HG03135 (cell line): ENCODE results near the gene GPC5.
"Not testable (repeated sequence)": the region's sequence is repeated elsewhere in the genome, so short reads cannot be mapped to it uniquely, and the experiment has no call there.

Source experiments
- ATAC-seq: cut with Tn5 transposase; IDR thresholded peaks from one replicate; pipeline ENCODE4 v1.9.1; 2021; ENCODE audit warnings: mild to moderate bottlenecking, moderate library complexity; ENCODE audit not compliant: unreplicated experiment

GPC5 gene

DNA sequence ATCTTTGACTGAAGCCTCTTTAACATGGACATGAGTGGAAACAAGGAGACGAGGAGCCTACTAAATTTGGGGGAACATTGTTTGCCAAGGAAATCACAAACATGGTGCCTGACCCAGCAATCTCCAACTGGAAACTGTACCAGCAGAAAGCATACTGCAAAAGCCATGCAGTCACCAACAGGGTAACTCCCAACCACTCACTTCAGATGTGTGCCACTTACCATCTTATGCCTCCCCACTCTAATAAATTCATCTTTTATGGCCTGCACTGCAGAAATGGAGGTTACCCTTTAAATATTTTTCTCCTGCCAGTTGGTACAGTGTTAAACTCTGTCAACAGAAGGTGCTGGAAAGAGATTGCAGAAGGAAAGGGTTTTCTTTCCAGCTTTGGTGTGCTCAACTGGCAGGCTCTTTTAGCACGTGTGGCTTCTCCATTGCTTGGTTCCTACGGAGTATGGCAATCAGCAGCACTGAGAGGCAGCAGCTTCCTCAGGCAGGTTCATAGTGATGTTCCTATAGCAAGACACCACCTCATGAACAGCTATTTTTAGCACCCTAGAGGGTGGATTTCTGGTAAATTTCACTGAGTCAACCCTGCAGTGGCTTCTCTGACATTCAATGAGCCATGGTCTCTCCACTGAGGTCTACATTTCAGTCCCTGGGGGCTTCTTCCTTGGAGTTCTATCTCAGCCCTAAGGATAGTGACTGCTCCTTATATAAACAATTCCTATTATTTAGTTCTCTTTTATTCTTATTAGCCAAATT lies 29.6 kb upstream of the GPC5 start:
- ATAC-seq, result no peak

DNA sequence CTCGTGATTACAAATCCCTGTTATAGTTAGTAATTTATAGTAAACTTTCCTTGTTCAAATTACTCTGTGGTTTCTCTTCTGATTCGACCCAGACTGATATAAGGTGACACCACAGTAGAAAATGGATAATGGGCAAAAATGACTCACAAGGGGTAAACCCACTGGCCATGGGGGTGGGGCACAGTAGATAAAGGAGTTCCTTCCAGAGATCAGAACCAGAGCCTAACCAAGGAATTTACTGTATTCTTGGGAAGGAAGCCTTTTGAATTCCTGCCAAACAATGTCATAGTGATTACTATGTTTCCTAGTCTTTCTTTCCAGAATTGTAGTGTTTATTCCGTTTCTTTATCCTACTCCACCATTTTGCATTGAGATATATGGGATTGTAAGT lies 29.0 kb upstream of the GPC5 start:
- no peak for ATAC-seq

DNA sequence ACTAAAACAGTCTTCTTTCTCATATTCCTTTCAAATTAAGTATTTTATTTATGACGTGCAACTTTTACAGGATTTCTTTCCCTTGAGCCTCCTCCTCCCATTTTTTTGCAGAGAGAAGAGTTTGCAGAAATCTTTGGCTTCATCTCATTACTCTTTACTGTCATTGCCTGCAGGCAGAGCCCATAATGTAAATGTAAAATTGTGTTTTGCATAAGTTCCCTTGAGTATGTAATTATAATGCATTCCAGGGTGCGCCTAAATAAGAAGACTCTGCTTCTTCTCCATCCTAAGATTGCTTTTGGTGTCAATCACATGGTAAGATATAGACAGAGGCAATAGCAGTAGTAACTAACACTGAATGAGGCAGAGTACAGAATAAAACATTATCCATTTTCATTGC lies 27.9 kb upstream of the GPC5 start:
- ATAC-seq, result no peak

DNA sequence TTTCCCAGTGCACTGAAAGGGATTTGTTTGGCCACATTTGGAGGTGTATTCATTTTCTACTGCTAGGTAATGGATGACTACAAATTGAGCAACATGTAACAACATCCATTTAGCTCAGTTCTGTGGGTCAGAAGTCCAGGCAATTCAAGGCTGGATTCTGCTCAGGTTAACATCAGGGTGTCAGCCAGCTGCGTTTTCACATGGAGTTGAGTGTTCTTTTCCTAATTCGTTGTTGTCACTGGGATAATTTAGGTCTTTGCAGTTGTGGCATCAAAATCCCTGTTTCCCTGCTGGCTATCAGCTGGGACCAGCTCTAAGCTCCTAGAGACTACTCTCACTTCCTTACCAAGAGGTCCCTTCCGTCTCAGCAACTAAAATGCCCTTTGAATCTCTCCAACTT lies 25.5 kb upstream of the GPC5 start:
- ATAC-seq, result no peak

DNA sequence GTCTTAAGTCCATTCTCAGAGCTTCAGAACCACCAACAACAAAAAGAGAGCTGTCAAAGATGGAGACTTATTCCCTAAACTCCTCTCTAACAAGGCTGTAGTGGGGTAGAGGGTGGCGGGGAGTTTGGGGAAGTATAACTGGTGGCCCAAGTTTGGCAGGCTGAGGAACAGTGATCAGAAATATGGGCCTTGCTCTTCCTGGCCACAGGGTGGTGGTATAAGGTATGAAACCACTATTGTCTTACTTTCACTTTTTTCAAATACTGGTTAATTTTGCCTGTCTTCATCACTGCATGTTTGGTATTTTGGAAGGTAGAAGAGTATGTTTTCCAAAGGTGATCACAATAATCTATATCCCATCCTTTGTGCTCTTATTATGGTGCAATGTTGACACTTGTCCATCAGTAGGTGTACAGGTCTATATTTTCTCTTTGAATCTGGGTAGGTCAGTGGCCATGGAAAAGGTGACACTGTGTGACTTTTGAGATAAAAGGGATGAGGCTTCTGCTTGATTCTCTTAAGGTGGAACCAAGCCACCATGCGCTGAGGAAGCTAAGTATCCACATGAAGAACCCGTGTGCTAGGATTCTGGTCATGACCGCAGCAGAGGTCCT lies 23.2 kb upstream of the GPC5 start:
- ATAC-seq, result peak; percentile 98

DNA sequence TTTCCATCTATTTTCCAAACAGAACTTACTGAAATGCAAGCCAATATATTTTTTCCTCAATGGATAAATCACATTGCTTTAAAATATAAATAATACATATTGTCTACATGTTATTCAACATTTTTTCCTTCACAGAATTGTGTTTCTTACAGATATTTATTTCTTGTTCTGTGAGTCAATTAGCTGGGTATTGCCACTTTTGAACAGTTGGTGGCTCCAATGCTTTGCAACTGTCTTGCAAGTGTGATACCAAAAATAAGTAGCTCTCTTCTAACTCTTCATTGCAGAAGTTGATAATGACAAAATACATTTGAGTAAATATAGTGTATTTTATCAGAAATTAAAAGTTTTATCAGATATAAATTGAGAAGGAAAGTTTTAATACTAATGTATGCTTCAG lies 17.1 kb upstream of the GPC5 start:
- ATAC-seq, result no peak

DNA sequence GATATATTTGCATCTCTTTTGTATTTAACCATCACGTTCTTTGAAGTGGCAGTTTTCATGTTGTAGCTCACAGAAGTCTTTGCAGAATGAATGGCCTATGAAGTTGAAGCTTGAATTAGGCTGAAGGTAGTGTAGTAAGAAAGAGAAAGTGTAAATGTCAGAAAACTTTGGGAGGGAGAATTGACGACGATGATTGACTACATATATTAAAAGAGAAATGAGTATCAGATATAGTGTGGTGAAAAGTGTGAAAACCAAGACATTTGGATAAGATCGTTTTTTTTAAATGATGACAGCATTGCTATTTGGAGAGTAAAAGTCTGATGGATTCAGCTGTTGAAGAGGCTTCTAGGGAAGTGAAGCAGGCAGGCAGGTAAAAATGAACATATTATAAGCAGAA lies 14.6 kb upstream of the GPC5 start:
- ATAC-seq, result no peak

DNA sequence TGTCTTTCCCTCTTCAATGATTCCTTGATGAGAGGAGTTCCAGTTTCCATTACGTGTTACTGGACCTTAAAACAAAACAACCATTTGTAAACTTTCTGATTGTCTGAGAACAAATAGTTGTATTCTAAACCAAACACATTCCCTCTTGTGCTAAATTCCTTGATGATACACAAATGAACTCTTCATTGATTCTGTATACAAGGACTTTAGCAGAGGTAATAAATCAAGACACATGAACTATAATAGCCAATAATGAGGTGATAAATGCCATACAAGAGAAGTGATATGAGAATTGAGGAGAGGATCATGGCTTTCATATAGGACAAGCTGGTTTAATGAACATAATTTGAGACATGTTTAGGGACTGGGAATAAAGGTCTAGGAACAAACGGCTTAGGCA lies 13.5 kb upstream of the GPC5 start:
- no peak for ATAC-seq

DNA sequence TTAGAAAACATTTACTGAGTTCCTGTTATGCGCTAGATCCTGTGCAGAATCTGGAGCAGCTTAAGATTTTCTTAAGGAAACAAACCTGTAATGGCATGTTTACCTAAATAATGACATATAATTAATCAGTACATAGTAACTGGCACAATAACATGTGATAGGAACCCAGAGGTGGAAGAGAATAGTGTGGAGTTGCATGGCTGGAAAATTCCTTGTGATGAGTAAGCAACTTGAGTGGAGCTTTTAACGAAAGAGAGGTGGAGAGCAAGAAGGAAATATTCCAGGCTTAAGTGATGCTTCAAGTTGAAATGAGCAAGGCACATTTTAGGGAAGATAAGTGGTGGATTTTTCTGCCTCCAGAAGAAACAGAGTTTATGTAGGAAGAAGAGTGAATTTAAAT lies 9.2 kb upstream of the GPC5 start:
- no peak for ATAC-seq

DNA sequence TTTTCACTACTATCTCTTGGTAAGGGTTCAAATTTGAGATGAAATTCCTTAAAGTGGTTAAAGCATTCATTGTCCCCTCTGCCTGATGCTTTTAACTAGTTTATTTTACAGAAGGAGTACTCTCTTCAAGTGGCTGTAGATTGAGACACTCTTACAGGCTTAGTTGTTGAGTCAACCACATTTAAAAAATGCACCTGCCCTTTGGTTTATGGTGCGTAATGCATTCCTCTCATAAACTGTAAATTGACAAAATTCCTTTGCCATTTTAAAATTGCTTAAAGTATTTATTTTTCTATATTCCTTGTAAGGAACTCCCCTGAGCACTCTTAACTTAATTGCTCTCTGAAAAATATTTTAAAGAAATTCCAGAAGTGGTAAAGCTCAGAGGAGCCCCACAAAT lies 826 bp upstream of the GPC5 start:
- no peak for ATAC-seq

DNA sequence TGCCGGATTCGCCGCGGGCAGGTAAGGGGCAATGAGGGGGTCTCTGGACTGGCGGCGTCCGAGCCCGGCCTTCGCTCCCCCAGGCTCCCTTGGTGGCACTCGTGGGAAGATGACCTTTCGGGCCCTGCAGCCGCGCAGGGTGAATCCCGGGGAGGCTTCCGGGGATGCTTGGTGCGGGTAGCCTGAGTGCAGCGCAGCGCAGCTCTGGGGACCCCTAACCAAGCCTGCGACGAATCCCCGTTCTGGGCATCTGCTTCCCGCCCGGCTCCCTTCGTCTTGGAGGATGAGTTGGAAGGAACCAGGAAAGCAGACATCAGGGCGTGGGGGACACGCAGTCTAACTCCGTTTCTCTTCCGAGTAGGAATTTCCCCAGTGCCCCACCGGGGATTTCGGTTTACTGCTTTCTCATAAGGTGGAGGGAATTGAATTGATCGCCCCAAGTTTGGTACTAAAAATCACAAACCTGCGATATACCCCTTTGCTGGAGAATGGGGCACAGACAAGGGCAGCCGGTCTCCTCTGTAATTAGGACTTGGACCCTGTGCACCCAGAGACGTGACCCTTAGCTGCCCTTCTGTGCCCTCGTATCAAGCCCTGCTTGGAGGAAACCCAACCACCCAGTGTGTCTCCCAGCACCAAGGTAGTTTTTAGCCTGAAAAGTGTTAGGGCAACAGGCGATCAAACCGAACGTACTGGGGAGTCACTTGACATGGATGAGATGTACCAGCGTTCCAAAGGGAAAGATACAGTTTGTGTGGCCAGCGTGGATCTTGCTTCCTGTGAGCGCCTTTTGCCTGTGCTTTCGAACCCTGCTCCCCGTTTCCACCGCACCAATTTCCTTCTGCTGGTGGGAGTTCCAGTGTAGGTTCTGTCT lies 1.0 kb downstream of the GPC5 start:
- ATAC-seq, result peak; percentile 9

DNA sequence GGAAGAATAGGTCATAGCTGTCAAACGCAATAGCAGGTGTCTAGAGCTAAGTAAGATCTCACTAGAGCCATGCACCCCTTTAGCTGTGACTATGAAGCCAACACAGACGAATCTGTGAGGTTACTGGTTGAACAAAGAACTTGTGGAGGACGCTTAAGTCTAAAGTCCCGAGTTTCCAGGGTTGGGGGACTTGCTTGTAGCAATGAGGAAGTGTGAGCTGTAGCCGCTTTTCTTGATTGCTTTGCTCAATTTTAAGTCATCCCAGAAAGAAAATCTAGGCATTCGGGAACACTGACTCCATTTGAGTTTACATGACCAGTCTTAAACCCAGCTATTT lies 1.6 kb downstream of the GPC5 start:
- no peak for ATAC-seq

DNA sequence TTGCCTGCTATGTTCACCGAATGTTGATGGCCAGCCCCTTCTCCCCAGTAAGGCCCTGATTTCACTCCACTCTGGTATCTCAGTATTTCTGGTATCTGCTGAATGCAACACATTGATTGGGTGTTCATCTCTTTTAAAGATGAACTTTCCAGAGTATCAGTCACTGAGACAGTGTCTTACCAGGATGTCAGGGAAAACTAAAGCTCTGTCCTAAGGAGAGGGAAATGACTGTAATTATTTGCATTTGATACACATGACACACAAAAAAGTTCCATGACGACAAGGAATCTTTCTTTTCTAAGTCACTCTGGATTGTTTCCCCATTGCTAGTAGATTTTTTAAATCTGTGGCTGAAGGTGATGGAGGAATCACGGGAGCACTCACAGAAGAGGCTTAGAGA lies 2.2 kb downstream of the GPC5 start:
- no peak for ATAC-seq

DNA sequence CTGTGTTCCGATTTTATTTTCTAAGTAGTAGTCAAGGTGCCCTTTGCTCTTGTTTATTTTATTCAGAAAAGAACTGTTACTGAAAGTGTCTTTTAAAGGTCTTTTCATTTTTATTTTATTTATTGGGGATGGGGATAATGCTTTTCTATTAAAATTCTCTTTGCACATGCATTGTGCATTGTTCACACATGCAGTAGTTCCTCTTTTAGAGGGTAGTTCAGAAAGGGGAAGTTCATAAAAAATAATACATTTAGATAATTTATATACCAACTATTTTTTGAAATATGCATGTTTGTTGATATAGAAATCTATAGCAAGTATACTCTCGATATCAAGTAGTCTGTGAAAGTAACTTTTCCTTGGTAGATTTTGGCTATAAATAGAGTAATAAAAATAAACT lies 3.5 kb downstream of the GPC5 start:
- ATAC-seq, result no peak

DNA sequence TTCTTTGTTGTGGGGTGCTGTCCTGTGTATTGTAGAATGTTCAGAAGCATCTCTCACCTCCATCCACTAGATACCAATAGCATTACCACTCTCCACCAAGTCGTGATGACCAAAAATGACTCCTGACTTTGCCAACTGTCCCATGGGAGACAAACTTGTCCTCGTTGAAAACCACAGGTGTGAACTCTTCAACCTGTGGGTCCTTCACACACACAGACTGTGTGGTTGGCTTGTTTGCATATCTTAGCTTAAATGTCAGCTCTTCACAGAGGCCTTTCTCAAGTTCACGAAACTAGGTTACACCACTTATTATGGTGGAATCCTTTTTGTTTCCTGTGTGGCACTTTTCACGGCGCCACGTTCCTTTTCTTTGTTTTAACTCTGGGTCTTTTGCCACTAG lies 6.8 kb downstream of the GPC5 start:
- ATAC-seq, result peak; percentile 60

DNA sequence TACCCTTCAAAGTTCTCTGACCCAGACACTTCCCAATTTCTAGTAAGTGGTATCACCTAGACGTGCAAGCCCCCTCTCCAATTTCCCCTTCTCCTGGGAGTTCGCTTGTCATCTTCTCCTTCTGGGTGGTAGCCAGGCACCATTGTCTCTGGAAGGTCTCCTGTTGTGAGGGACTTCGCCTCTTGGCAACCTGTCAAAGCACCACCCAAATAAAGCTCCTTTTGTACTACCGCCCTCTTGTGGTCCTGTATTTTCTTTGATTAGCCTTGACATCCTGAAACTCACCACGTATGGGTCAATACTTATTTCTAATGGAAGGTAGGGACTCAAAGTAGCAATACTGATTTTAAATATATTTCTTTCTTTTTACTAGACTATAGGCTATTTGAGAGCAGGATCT lies 8.2 kb downstream of the GPC5 start:
- peak; percentile 70 for ATAC-seq

DNA sequence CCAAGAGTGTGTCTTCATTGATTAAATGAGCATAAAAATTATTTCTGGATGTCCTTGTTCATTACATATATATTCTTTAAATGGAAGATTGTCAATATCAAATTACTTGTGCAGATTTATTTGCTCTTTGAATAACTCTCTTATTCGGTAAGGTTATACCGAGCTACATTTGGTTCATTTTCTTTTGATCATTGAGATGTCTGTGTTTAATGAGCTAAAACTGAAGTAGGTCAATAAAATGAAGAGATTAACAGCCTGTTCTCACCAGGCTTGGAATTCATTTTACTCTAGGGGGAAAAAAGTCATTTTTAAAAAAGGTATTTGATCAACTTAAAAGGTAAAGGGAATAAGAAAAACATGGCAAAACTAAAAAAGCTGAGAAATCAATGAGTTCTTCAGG lies 10.6 kb downstream of the GPC5 start:
- no peak for ATAC-seq

DNA sequence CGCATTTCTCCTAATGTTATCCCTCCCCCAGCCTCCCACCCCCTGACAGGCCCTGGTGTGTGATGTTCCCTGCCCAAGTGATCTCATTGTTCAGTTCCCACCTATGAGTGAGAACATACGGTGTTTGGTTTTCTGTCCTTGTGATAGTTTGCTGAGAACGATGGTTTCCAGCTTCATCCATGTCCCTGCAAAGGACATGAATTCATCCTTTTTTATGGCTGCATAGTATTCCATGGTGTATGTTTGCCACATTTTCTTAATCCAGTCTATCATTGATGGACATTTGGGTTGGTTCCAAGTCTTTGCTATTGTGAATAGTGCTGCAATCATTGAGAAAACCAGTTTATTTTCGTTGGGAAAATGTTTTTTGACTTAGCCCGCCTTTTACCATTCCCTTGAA lies 18.2 kb downstream of the GPC5 start:
- ATAC-seq, result not testable (repeated sequence)

DNA sequence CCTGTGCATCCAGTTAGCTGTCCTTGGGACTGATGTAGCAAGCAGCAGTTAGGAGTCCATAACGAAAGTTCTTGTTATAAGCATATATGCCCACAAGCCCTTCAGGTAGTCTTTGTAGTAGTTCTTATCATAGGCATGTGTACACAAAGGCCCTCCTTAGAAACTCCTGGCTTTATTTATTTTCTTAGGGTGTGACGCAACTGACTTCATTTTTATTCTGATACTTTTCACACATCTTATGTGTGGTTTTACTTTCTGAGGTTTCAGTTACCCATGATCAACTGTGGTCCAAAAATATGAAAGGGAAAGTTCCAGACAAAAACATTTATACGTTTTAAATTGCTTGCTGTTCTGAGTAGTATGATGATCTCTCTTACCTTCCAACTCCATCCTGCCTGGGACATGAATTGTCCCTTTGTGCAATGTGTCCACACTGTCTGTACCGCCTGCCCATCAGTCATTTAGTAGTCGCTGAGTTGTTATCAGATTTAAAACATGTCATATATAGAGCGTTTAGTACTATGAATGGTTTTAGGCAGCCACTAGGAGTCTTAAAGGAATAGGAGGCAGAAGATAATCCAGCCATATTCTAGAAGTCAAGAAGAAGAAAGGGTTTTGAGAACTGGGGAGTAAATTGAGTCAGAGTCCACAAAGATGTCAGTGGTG lies 19.4 kb downstream of the GPC5 start:
- ATAC-seq, result no peak

DNA sequence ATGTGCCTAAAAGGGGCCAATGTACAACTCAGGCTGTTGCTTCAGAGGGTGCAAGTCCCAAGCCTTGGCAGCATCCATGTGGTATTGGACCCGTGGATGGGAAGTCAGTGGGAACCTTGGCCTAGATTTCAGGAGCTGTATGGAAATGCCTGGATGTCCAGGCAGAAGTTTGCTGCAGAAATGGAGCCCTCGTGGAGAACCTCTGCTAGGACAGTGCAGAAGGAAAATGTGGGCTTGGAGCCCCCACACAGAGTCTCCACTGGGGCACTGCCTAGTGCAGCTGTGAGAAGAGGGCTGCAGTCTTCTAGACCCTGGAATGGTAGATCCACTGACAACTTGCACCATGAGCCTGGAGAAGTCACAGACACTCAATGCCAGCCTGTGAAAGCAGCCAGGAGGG lies 28.5 kb downstream of the GPC5 start:
- ATAC-seq, result no peak

DNA sequence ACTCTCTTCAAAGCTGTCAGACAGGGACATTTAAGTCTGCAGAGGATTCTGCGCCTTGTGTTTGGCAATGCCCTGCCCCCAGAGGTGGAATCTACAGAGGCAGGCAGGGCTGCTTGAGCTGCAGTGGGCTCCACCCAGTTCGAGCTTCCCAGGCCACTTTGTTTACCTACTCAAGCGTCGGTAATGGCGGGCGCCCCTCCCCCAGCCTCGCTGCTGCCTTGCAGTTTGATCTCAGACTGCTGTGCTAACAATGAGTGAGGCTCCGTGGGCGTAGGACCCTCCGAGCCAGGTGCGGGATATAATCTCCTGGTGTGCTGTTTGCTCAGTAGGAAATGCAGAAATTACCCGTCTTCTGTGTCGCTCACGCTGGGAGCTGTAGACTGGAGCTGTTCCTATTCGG lies 40.3 kb downstream of the GPC5 start:
- not testable (repeated sequence) for ATAC-seq

DNA sequence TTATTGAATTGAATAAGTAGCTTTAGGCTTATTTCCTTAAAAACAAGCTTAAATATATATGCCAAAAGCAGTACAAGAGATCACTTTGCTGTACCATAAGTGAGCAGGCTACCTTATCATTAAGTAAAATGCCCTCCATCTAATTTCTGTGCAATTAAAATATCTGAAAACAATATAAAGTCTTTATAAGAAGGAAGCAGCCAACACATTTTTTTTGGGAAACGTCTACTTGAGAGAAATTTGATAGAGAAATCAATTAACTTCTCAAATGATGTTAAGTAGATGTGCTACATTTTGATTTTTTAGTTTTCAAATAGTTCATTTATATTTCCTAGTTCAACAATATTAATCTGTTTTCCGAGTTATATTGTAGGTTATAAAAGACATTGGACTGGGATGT lies 52.5 kb downstream of the GPC5 start:
- ATAC-seq, result no peak
